GM18861 (cell line): ENCODE data around the gene DLL3.

Experiments used
- ATAC-seq: cut with Tn5 transposase; IDR thresholded peaks from one replicate; pipeline ENCODE4 v1.9.1; 2021; ENCODE audit not compliant: unreplicated experiment

Gene DLL3

GRCh38 chr19:39481676-39482075 lies 17.1 kb upstream of the DLL3 start:
- no peak for ATAC-seq

- ATAC-seq = no peak
Measured at GRCh38 chr19:39483141-39483540, 15.6 kb upstream of the DLL3 start.

GRCh38 chr19:39489756-39490155 lies 9.0 kb upstream of the DLL3 start:
- ATAC-seq = no peak

GRCh38 chr19:39492225-39492624 lies 6.5 kb upstream of the DLL3 start:
- no peak for ATAC-seq

- no peak for ATAC-seq
Measured at GRCh38 chr19:39492788-39493187, 6.0 kb upstream of the DLL3 start.

GRCh38 chr19:39494661-39495060 lies 4.1 kb upstream of the DLL3 start:
- no peak for ATAC-seq

- ATAC-seq = no peak
Measured at GRCh38 chr19:39496063-39496462, 2.7 kb upstream of the DLL3 start.

- ATAC-seq = no peak
Measured at GRCh38 chr19:39497701-39497995, 1.1 kb upstream of the DLL3 start.

GRCh38 chr19:39497996-39498797 lies 550 bp upstream of the DLL3 start:
- no peak for ATAC-seq

- no peak for ATAC-seq
Measured at GRCh38 chr19:39499932-39500331, 1.2 kb downstream of the DLL3 start.

GRCh38 chr19:39500543-39500942 lies 1.8 kb downstream of the DLL3 start:
- ATAC-seq = no peak

GRCh38 chr19:39501340-39501739 lies 2.6 kb downstream of the DLL3 start:
- no peak for ATAC-seq

- no peak for ATAC-seq
Measured at GRCh38 chr19:39502640-39503417, 4.1 kb downstream of the DLL3 start.

GRCh38 chr19:39506598-39506943 lies 7.8 kb downstream of the DLL3 start:
- no peak for ATAC-seq

- no peak for ATAC-seq
Measured at GRCh38 chr19:39506944-39507714, 8.4 kb downstream of the DLL3 start.

- ATAC-seq = no peak
Measured at GRCh38 chr19:39507715-39508364, 9.1 kb downstream of the DLL3 start.

GRCh38 chr19:39508629-39509028 lies 9.9 kb downstream of the DLL3 start:
- no peak for ATAC-seq

GRCh38 chr19:39509233-39509632 lies 10.5 kb downstream of the DLL3 start:
- ATAC-seq = no peak

GRCh38 chr19:39512988-39513387 lies 14.2 kb downstream of the DLL3 start:
- no peak for ATAC-seq

GRCh38 chr19:39514840-39515550 lies 16.2 kb downstream of the DLL3 start, which contains the start of gene SELENOV:
SELENOV (plus strand) TSS chr19:39515139; CDS start chr19:39515213, 74 bp downstream.
- ATAC-seq = no peak
